ENCODE data around the gene SKP1.
"Not testable (repeated sequence)": the region's sequence is repeated elsewhere in the genome, so short reads cannot be mapped to it uniquely, and the experiment has no call there.

Gene SKP1

GRCh38 chr5:134176511-134177368 is at the start of gene SKP1:
SKP1 (minus strand) TSS chr5:134176950; CDS start chr5:134174022, 2,928 bp downstream.
- DNase-seq: peak; percentile 83

- DNase-seq: peak; percentile 99
These were observed 49.2 kb upstream of the SKP1 start, which contains the start of gene PPP2CA for GRCh38 chr5:134225780-134226440. PPP2CA (minus strand) TSS chr5:134226073; CDS start chr5:134225861, 212 bp downstream.

- peak; percentile 40 for DNase-seq
These were observed 48.4 kb upstream of the SKP1 start for GRCh38 chr5:134224888-134225779.

- DNase-seq: no peak
These were observed 46.9 kb upstream of the SKP1 start for GRCh38 chr5:134223406-134224248.

- DNase-seq: not testable (repeated sequence)
These were observed 44.9 kb upstream of the SKP1 start for GRCh38 chr5:134221690-134222089.

- no peak for DNase-seq
These were observed 39.0 kb upstream of the SKP1 start for GRCh38 chr5:134215757-134216156.

- not testable (repeated sequence) for DNase-seq
These were observed 34.7 kb upstream of the SKP1 start for GRCh38 chr5:134211263-134212031.

GRCh38 chr5:134209477-134210245 is 32.9 kb upstream of the SKP1 start:
- DNase-seq: no peak

- no peak for DNase-seq
These were observed 30.9 kb upstream of the SKP1 start for GRCh38 chr5:134207696-134208095.

GRCh38 chr5:134206627-134207160 is 29.9 kb upstream of the SKP1 start:
- no peak for DNase-seq

GRCh38 chr5:134204575-134204974 is 27.8 kb upstream of the SKP1 start:
- no peak for DNase-seq

- no peak for DNase-seq
These were observed 26.9 kb upstream of the SKP1 start for GRCh38 chr5:134203630-134204029.

GRCh38 chr5:134195666-134196065 is 18.9 kb upstream of the SKP1 start:
- DNase-seq: no peak

GRCh38 chr5:134189031-134189430 is 12.3 kb upstream of the SKP1 start:
- no peak for DNase-seq

- DNase-seq: no peak
These were observed 11.3 kb upstream of the SKP1 start for GRCh38 chr5:134188092-134188491.

GRCh38 chr5:134184155-134185135 is 7.7 kb upstream of the SKP1 start:
- DNase-seq: peak; percentile 66

- no peak for DNase-seq
These were observed 6.7 kb upstream of the SKP1 start for GRCh38 chr5:134183481-134183880.

- DNase-seq: no peak
These were observed 1.3 kb upstream of the SKP1 start for GRCh38 chr5:134178096-134178419.
